ENCODE measurements around the gene CNTNAP5. TPM values are rescaled to one million over a fixed set of nuclear protein-coding genes. Genes with fewer than 3 reads are reported as not detected.
A peak's percentile ranks its signal among the peaks of the same experiment; 100 is the strongest.

CNTNAP5 gene
- total RNA-seq, 1 experiment from 2014 or later: not detected

GRCh38 chr2:124798551-124798950, 773.5 kb downstream of the CNTNAP5 start:
- DNase-seq (ENCODE audit: low read depth): no peak

GRCh38 chr2:124804014-124804940, 779.2 kb downstream of the CNTNAP5 start:
- peak; percentile 1 for DNase-seq (ENCODE audit: low read depth)

GRCh38 chr2:124805060-124805459, 780.0 kb downstream of the CNTNAP5 start:
- no peak for DNase-seq (ENCODE audit: low read depth)

- DNase-seq (ENCODE audit: low read depth): no peak
Observed at GRCh38 chr2:124810132-124810531, 785.0 kb downstream of the CNTNAP5 start.

- no peak for DNase-seq (ENCODE audit: low read depth)
Observed at GRCh38 chr2:124814968-124815745, 790.1 kb downstream of the CNTNAP5 start.

GRCh38 chr2:124816007-124816406, 790.9 kb downstream of the CNTNAP5 start:
- DNase-seq (ENCODE audit: low read depth): no peak

- no peak for DNase-seq (ENCODE audit: low read depth)
Observed at GRCh38 chr2:124822516-124822915, 797.4 kb downstream of the CNTNAP5 start.

- DNase-seq (ENCODE audit: low read depth): no peak
Observed at GRCh38 chr2:124824441-124824840, 799.4 kb downstream of the CNTNAP5 start.

GRCh38 chr2:124832521-124832920, 807.4 kb downstream of the CNTNAP5 start:
- DNase-seq (ENCODE audit: low read depth): no peak

- no peak for DNase-seq (ENCODE audit: low read depth)
Observed at GRCh38 chr2:124834331-124834730, 809.2 kb downstream of the CNTNAP5 start.

- no peak for DNase-seq (ENCODE audit: low read depth)
Observed at GRCh38 chr2:124835331-124835730, 810.2 kb downstream of the CNTNAP5 start.

GRCh38 chr2:124836416-124836815, 811.3 kb downstream of the CNTNAP5 start:
- no peak for DNase-seq (ENCODE audit: low read depth)

GRCh38 chr2:124837496-124837895, 812.4 kb downstream of the CNTNAP5 start:
- DNase-seq (ENCODE audit: low read depth): no peak

GRCh38 chr2:124838406-124838805, 813.3 kb downstream of the CNTNAP5 start:
- DNase-seq (ENCODE audit: low read depth): no peak

- no peak for DNase-seq (ENCODE audit: low read depth)
Observed at GRCh38 chr2:124867247-124867646, 842.2 kb downstream of the CNTNAP5 start.

GRCh38 chr2:124874219-124874618, 849.1 kb downstream of the CNTNAP5 start:
- DNase-seq (ENCODE audit: low read depth): no peak

- no peak for DNase-seq (ENCODE audit: low read depth)
Observed at GRCh38 chr2:124874676-124875075, 849.6 kb downstream of the CNTNAP5 start.

- DNase-seq (ENCODE audit: low read depth): no peak
Observed at GRCh38 chr2:124875627-124876244, 850.6 kb downstream of the CNTNAP5 start.

- DNase-seq (ENCODE audit: low read depth): no peak
Observed at GRCh38 chr2:124877141-124877577, 852.1 kb downstream of the CNTNAP5 start.

GRCh38 chr2:124879640-124880039, 854.6 kb downstream of the CNTNAP5 start:
- DNase-seq (ENCODE audit: low read depth): no peak

- DNase-seq (ENCODE audit: low read depth): no peak
Observed at GRCh38 chr2:124880995-124881394, 855.9 kb downstream of the CNTNAP5 start.

- no peak for DNase-seq (ENCODE audit: low read depth)
Observed at GRCh38 chr2:124882423-124882822, 857.3 kb downstream of the CNTNAP5 start.

Data from LHCN-M2 (cell line).